Loucy (cell line): ENCODE results near the gene ATN1.

Experiments
- CTCF ChIP-seq: fragments of 200-600 bp; sonication (generic); conservative IDR thresholded peaks from 2 replicates; pipeline ENCODE4 v1.5.1; 2014; ENCODE audit warnings: mild to moderate bottlenecking, antibody characterized with exemption, low read length
- EZH2phosphoT487 ChIP-seq: fragments of 200-600 bp; IDR thresholded peaks from 2 replicates; pipeline ENCODE4 v1.6.1; 2018; ENCODE audit warnings: antibody characterized with exemption, mild to moderate bottlenecking, moderate library complexity, borderline replicate concordance

DNA sequence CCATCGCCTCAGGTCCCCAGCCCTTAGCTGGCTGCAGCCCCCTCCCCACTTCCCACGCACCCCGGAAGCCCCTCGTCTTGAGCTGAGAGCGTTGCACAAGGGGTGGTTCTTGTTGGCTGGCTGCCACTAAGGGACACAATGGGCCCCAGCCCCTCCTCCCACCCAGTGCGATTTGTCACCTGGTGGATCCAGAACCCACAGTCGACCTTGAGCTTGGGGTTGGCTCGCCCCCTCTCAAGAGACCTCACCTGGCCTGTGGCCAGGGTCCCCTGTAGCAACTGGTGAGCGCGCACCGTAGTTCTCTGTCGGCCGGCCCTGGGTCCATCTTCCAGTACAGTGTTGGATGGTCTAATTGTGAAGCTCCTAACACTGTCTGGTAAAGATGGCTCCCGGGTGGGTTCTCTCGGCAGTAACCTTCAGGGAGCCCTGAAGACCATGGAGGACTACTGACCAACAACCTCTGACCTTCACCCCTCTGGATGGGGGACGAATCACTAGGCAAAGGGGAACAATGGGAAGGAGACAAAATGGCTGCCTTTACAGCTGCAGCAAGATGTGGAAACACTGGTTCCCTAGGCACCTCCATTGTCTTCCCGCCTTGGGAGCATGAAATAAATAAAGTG, 36.1 kb downstream of the ATN1 start:
- TF ChIP-seq CTCF: no peak
- no peak for TF ChIP-seq EZH2phosphoT487
